Esophagus squamous epithelium (tissue), 4 donors: Measurements from ENCODE around the gene SPP1.

Experiments used
- CTCF ChIP-seq, 6 experiments: fragments of 450-650 bp in 4 of 6; fragments of 200-600 bp in 2 of 6; sonication (generic) in 2 of 6; IDR thresholded peaks; one replicate each; pipeline ENCODE4 v1.5.1; 2016 to 2019; ENCODE audit warnings: antibody characterized with exemption in 6 of 6, mild to moderate bottlenecking in 4 of 6, moderate library complexity in 4 of 6
- POLR2A ChIP-seq, 4 donors: fragments of 450-650 bp; IDR thresholded peaks; one replicate each; pipeline ENCODE4 v1.6.1; 2017; ENCODE audit warnings: antibody characterized with exemption in 4 of 4, mild to moderate bottlenecking in 4 of 4, moderate library complexity in 3 of 4

GRCh38 chr4:88005076-88005475, 29.6 kb downstream of the SPP1 start:
- no peak for TF ChIP-seq CTCF (IDR thresholded peaks at IDR 0.05)
- TF ChIP-seq POLR2A (IDR thresholded peaks at IDR 0.05), result no peak
